Putamen (tissue), 1 donor: ENCODE data around the gene CLPX.
"Not testable (repeated sequence)": the region's sequence is repeated elsewhere in the genome, so short reads cannot be mapped to it uniquely, and the experiment has no call there.

Source experiments
- DNase-seq: peaks from one replicate; pipeline ENCODE4 v3.0.0-alpha.2; 2016; ENCODE audit warnings: low spot score

Gene CLPX

DNA sequence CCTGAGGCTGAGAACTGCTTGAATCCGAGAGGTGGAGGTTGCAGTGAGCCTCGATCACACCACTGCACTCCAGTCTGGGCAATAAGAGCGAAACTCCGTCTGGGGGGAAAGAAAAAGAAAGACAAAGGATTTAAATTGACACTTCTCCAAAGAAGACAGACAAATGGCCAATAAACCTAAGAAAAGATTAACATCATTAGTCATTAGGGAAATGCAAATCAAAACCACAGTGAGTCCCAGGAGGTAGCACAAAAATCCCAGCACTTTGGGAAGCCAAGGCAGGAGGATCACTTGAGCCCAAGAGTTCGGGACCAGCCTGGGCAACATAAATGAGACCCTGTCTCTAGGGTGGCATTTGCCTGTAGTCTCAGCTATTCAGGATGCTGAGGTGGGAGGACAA, 12.6 kb downstream of the CLPX start:
- no peak for DNase-seq

DNA sequence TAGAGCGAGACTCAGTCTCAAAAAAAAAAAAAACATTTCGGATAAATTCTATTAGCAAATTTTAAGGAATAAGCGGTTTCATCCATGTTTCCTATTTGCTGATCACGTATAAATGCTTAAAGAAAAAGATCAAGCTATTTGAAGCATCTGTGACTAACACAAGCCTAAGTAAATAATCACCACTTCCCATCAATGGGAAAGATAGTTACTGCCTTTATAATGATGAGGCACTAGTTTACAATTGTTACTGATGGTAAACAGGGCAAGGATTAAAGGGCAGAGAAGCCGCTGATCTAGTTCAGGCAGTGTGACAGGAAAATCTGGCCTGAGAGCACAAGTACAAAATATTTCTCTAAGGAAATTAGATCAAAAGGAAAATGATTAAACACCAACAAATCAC, 13.7 kb downstream of the CLPX start:
- no peak for DNase-seq

DNA sequence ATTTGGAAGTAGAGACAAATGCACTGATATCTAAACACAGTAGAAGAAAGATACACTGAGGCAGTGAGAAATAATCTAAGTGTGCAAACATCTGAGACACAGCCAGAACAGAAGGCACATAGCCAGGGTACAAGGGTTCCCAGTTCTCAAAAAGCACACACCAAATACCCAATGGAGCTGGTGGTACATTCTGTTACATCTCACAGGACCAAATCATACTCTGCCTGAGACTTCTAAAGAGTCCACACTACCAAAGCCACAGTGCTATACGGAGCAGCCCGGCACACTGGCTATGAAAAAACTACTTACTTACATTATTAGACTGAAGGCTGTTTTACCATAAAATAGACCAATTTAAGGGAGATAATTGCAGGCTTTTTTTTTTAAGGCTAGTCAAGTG, 19.3 kb downstream of the CLPX start:
- DNase-seq, result no peak

DNA sequence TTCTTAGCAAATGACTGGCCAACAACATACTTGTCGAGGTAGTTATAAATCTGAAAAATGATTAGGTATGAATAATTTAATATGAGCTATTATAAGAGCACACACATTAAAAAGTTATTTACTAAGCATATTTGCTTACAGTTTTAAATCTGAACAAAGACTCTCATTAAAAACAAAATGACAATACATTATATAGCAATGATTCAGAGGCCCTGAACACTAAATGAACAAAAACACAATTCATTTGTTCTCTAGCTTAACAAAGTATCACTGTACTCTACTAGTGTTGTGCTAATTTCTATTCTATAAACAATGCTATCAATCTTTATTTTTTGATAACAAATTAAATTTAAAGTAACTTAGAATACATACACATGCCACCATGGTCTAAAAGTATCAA, 21.0 kb downstream of the CLPX start:
- no peak for DNase-seq

DNA sequence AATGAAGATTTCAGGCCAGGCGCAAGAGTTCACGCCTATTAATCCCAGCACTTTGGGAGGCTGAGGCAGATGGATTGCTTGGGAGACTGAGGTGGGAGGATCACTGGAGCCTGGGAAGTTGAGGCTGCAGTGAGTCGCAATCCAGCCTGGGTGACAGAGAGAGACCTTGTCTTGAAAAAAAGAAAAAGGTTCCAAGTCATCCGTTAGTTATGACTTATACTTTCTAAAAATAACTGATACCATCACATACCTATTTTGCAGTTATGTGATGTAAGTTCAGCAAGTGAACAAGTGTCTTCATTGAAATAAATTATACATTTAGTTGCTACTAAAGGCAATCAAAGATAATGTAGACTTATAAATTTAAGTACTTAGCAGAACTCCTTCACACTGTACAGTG, 22.1 kb downstream of the CLPX start:
- no peak for DNase-seq

DNA sequence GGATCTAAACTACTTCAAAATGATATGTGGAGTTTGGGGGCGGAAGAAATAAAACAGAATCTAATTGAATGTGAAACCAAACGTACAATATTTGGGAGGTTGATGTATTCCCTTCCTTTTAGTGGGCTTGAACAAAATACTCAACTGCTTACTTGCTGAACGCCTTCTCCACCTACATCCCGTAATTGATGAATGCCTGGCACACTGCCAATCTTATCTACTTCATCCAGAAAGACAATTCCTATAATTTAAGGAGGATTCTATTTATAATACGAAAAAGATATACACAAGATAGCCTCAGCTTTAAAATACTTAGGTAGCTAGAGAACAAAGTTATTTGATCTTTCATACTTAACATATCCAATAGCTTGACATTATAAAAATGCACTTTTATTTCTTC, 28.4 kb downstream of the CLPX start:
- no peak for DNase-seq

DNA sequence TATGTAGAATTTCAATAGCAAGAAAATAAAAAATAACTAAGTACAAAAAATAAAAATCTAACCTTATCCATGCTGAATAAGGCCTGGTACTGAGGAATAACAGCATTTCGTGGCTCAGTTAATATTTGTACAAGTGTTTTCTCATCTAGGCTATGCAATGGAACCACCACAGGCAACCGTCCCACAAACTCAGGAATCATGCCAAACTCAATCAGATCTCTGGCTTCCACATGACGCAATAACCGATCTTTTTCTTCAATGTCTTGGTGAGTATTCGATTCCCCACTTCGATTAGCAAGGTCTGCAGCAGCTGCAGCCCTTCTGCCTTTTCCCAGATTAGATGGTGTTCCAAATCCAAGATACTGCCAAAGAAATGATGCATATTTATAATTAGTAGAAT, 30.4 kb downstream of the CLPX start:
- no peak for DNase-seq

DNA sequence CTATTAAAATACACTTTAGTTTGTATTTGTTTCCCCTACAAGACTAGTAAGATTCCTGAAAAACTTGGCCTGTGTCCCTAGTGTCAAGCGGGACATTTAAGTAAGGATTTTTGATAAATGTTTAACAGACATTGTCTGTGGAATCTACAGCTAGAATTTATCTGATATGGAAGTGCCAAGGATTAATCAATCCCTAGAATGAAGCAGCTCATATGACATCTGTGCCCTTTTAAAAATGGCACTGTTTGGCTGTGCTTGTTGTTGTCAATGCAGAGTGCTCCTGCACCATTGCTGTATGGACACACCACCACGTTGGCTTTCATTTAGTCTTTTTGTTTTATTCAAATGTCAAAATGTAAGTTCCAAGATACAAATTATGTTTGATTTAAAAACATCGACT, 37.2 kb downstream of the CLPX start:
- DNase-seq, result no peak

DNA sequence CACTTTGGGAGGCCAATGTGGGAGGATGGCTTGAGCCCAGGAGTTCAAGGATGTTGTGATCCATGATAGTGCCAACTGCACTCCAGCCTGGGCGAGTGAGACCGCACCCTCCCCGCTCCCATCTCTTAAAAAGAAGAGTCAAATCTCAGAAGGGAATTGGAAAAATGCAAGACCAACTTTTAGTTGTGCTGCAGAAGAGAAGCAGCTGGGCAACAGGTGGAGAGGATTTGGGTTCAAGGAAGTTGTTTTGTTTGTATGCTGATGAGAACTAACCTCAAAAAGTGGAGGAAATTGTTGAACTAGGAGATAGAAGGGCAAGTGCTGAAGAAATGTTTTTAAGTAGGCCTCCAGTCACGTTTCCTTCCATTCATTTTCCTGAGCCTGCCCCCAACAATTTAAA, 38.7 kb downstream of the CLPX start:
- DNase-seq, result no peak

DNA sequence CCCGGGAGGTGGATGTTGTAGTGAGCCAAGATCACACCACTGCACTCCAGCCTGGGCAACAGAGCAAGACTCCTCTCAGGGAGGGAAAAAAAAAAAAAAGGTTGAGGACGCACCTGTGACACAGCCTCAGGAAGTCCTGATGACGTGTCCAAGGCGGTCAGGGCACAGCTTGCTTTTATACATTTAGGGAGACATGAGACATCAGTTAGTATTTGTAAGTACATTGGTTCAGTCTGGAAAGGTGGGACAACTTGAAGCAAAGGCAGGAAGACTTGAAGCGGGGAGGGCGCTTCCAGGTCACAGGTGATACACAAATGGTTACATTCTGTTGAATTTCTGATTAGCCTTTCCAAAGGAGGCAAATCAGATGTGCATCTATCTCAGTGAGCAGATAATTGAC, 46.5 kb downstream of the CLPX start:
- DNase-seq, result not testable (repeated sequence)

DNA sequence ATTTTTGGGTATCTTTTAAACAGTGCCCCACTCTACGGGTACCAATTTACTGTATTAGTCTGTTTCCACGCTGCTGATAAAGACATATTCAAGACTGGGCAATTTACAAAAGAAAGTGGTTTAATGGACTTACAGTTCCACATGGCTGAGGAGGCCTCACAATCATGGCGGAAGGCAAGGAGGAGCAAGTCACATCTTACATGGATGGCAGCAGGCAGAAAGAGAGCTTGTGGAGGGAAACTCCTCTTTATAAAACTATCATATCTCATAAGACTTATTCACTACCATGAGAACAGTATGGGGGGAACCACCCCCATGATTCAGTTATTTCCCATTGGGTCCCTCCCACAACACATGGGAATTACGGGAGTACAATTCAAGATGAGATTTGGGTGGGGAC, 47.2 kb downstream of the CLPX start:
- DNase-seq, result not testable (repeated sequence)

DNA sequence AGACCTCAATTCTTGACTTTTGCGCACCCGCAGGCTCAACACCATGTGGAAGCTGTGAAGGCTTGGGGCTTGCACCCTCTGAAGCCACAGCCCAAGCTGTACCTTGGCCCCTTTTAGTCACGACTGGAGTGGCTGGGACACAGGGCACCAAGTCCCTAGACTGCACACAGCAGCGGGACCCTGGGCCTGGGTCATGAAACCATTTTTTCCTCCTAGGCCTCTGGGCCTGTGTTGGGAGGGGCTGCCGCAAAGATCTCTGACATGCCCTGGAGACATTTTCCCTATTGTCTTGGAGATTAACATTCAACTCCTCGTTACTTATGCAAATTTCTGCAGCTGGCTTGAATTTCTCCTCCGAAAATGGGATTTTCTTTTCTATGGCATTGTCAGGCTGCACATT, 48.1 kb downstream of the CLPX start:
- not testable (repeated sequence) for DNase-seq

DNA sequence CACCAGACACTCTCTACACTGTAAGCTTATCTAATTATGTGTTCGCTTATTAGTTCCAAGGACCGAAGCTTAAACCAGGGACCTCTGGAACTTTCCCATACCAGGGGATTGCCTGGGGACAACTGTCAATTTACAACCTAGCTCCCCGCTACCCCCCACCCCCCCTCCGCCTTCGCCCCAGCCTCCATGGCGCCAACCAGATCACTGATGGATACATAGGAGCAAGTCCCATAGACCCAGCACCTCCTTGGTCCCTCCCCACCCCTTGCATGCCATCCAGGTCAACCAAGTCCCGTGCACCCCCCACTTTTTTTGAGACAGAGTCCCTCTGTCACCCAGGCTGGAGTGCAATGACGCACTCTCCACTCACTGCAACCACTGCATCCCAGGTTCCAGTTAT, 50.6 kb downstream of the CLPX start:
- no peak for DNase-seq

DNA sequence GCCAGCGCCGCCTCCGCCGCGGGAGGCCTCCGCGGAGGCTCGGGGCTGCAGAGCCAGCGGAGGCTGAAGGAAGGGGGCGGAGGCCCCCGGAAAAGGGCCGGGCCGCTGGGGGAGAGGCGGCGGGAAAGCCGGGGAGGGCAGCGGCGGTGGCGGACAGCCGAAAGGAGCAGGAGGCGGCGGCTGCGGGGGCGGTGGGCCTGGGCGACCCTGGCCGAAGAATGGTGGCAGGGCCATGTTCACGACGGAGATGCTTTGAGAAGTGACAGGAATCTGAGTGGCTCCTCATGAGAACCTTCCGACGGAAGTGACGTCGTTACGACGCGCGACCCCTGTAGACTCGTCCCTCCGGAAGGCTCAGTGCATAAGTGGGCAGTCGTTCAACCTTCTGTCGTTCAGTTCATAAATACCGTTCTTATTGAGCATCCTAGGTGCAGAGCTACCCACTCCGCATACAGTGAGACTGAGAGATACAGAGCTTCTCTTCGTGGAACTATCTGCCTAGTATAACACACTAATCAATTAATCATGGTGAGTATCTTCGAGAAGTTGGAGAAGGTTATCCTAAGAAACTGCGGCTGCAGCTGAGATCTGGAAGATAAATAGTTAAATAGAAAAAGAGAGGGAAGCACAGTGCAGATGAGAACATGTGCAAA, 51.5 kb downstream of the CLPX start, which contains the start of gene PDCD7:
PDCD7 (minus strand) TSS at position 261 of the 653 bp plus-strand sequence; CDS start at position 234, 27 bp downstream.
- DNase-seq, result peak; percentile 94

DNA sequence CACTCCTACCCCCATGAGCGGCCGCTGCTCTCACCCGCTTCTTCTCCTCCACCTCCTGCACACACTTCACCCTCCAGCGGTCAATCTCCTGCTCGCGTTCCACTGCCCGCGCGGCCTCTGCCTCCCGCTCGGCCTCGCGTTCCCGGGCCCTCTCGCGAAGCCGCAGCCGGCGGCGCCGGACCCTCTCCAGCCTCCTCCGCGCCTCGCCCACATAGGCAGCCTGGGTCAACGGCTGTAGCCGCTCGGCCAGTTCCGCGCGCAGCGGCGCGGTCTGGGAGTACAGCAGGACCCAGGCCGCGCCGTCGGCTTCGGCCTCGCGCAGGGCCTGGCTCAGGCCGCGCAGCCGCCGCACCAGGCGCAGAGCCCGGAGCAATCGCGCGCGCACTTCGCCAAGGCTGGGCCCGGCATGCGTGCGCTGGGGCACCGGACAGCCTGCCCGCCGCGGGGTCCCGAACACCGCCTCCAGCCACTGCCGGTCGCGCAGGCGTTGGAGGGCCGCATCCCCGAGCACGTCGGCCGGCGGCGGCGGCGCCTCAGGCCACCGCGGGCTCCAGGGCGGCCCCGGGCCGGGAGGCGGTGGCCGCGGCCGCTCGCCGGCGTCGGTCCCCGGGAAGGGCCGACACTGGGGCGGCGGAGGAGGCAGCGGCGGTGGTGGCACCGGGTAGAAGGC, 52.1 kb downstream of the CLPX start:
- peak; percentile 8 for DNase-seq

DNA sequence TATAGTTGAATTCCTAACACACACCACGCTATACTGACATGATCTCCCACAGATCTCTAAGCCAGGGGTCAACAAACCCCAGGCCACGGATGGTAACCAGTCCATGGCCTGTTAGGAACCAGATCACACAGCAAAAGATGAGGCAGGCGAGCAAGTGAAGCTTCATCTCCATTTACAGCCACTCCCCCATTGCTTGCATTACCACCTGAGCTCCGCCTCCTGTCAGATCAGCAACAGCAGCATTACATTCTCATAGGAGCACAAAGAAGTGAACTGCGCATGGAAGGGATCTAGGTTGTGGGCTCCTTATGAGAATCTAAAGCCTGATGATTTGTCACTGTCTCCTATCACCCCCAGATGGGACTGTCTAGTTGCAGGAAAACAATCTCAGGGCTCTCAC, 54.2 kb downstream of the CLPX start:
- no peak for DNase-seq

DNA sequence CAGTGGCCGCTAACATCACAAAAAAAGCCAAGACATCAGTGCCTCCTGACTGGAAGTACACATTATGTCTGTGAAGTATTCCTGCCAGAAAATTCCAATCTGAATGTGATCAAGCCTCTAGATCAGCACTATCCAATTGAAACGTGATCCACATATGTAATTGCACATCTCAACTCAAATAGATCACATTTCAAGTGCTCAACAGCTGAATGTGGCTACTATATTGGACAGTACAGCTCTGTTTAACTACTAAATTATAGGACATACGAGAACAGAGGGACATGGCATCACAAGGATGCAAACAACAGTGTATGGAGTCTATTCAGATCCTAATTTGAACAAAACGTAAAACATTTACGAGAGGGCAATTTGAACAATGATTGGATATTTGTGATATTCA, 69.6 kb downstream of the CLPX start:
- DNase-seq, result no peak

DNA sequence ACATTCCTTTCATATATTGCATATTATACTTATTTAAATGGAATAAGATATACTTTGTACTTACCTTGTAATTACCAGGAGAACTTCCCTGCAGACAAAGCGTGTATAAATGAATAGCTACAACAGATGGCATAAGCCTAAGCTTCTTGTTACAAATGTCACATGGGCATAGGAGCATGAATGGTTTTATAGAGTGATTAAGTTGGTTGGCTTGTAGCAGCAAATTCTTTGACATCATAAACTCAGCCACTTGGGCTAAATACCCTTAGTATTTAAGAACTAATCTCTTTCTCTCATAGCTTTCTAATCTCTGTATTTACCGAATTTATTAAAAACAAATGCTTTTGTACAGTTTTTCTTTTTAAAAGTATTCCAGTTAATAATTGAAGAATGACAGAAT, 70.1 kb downstream of the CLPX start, which contains the start of gene UBAP1L:
UBAP1L (minus strand) TSS at position 115 of the 400 bp plus-strand sequence. CDS start 8,985 bp downstream, outside the sequence.
- no peak for DNase-seq

DNA sequence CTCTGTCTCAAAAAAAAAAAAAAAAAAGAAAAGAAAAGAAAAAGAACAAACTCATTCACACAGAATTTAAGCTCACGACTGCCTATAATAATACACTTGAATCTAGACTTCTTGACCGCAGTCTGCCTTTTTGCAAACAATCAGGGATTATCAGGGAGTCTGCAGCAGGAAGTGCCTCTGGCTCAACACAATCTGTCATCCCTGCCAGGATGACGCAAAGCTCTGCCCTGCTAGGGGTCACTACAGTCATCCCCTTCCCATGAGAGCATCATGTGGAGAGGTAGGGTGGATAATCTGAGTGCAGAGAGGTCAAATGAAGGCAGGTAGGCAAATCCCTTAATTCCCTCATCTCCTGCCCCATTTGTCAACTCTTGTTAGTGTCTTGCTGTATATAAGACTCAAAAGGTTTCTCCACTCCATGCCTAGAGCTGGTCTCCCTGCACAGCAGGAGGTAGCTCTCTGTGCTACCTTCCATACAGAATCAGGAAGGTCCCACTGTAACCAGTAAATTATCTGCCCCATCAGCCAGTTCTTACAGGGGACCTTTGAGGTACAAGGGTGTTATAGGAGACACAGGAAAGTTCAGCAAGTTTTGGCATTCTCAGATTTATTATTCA, 74.4 kb downstream of the CLPX start:
- DNase-seq, result no peak

DNA sequence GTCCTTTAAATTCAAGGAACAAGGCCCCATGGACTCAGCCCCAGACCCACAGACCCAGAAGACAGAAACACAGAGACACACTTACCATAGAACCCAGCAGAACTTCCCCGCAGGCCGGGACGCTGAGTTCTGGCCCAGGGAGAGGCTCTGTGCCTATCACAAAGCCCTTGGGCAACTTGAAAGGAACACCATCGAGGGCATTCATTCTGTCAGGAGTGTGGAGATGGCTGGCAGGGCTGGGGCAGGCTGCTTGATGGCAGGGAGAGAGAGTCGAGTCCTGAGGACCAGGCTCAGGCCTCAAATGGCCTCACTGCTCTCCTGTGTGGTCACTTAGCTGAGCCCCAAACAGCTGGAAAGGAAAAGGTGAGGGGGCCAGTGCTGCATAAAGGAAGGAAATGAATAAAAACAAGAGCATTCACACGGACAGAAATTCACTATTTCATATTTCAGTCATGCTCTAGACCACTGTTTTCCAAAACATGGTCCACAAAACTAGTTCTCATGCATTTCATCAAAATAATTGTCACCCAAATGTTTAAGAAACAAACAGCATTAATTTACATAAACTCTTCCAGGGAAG, 79.0 kb downstream of the CLPX start:
- DNase-seq, result no peak

DNA sequence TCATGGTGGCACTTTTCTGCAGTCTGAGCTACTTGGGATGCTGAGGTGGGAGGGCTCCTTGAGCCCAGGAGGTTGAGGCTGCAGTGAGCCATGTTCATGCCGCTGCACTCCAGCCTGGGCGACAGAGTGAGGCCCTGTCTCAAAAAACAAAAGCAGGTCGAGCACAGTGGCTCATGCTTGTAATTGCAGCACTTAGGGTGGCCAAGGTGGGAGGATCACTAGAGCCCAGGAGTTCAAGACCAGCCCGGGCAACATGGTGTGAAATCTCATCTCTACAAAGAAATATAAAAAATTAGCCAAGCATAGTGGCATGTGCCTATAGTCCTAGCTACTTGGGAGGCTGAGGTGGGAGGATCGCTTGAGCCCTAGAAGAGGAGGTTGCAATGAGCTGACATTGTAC, 80.1 kb downstream of the CLPX start:
- DNase-seq, result no peak

DNA sequence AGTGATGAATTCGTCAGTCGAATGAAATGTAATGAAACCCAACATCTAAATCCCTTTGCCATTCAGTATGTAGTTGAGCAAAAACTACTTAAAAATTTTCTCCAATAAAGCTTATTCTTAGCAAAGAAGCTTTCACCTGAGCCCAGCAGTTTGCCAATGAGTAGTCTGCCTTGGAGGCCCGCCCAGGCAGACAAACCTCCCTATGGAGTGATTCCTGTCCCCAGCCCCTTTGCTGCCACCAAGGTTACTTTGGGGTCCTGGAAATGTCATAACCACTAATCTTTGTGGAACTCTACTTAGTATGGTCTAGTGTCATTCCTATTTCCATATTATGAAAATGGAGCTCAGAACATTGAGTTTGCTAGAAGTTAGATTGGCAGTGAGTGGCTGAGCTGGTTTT, 82.2 kb downstream of the CLPX start:
- DNase-seq, result no peak
